ENCODE data around the gene ANKZF1.

DNA sequence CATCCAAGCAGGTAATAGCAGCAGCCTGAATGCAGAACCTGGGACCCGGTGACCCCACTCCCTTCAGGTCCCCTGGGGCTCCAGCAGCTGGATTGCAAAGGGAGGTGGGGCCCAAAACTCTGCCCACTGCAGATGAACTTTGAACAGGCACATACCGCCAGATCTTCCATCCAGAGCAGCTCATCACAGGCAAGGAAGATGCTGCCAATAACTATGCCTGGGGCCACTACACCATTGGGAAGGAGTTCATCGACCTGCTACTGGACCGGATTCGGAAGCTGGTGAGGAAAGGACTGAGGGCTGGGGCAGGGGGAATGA is 40.4 kb downstream of the ANKZF1 start:
- TF ChIP-seq, protein P1, sequence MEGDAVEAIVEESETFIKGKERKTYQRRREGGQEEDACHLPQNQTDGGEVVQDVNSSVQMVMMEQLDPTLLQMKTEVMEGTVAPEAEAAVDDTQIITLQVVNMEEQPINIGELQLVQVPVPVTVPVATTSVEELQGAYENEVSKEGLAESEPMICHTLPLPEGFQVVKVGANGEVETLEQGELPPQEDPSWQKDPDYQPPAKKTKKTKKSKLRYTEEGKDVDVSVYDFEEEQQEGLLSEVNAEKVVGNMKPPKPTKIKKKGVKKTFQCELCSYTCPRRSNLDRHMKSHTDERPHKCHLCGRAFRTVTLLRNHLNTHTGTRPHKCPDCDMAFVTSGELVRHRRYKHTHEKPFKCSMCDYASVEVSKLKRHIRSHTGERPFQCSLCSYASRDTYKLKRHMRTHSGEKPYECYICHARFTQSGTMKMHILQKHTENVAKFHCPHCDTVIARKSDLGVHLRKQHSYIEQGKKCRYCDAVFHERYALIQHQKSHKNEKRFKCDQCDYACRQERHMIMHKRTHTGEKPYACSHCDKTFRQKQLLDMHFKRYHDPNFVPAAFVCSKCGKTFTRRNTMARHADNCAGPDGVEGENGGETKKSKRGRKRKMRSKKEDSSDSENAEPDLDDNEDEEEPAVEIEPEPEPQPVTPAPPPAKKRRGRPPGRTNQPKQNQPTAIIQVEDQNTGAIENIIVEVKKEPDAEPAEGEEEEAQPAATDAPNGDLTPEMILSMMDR (IDR thresholded peaks at IDR 0.05): no peak
- TF ChIP-seq POLR2A (IDR thresholded peaks at IDR 0.05): no peak
